Coronary artery (tissue), 2 donors: Measurements from ENCODE around the gene SERINC5.

ENCODE experiments used
- DNase-seq: peaks from one replicate; pipeline ENCODE4 v3.0.0-alpha.2; 2017; ENCODE audit warnings: low spot score
- H3K27ac ChIP-seq, 2 donors: fragments of 200-600 bp; sonication (generic); one replicate each; pipeline ENCODE4 v1.5.1; 2016 to 2019
- H3K4me3 ChIP-seq: fragments of 200-600 bp; sonication (generic); 2 replicates; pipeline ENCODE4 v1.5.1; 2016; ENCODE audit warnings: mild to moderate bottlenecking, moderate library complexity
- CTCF ChIP-seq: fragments of 200-600 bp; sonication (generic); IDR thresholded peaks from one replicate; pipeline ENCODE4 v1.5.1; 2019; ENCODE audit warnings: antibody characterized with exemption

Gene SERINC5

GRCh38 chr5:80254767-80255430 lies 949 bp downstream of the SERINC5 start:
- Histone ChIP-seq H3K4me3 (peak overlapping the region; percentile 86), H3K27ac (peak overlapping the region; percentile 77 to 97)
- TF ChIP-seq CTCF: no peak
- no peak for DNase-seq

GRCh38 chr5:80251636-80252035 lies 4.2 kb downstream of the SERINC5 start:
- no peak for DNase-seq
- H3K27ac ChIP-seq: no peak overlapping the region
- H3K4me3 ChIP-seq: no peak overlapping the region
- no peak for TF ChIP-seq CTCF

- no peak for TF ChIP-seq CTCF
- H3K27ac ChIP-seq: no peak overlapping the region
- no peak for DNase-seq
- no peak overlapping the region for H3K4me3 ChIP-seq
These were observed 5.0 kb downstream of the SERINC5 start for GRCh38 chr5:80250801-80251200.

- DNase-seq: no peak
- Histone ChIP-seq H3K4me3 (no peak overlapping the region), H3K27ac (no peak overlapping the region)
- TF ChIP-seq CTCF: no peak
These were observed 5.9 kb downstream of the SERINC5 start for GRCh38 chr5:80249901-80250300.

- DNase-seq: no peak
- no peak overlapping the region for H3K27ac ChIP-seq
These were observed 7.5 kb downstream of the SERINC5 start for GRCh38 chr5:80248378-80248777.

GRCh38 chr5:80246995-80247729 lies 8.7 kb downstream of the SERINC5 start:
- H3K27ac ChIP-seq: peak overlapping the region in 1 of 2 donors; percentile 33
- peak overlapping the region; percentile 8 for H3K4me3 ChIP-seq
- no peak for TF ChIP-seq CTCF
- no peak for DNase-seq

More at GRCh38 chr5:80248378-80248777, 7.5 kb downstream of the SERINC5 start:
- no peak for TF ChIP-seq CTCF
- H3K4me3 ChIP-seq: no peak overlapping the region
